GM12878 (cell line): ENCODE measurements around the gene HTT-AS. TPM values are rescaled to one million over a fixed set of nuclear protein-coding genes. Genes with fewer than 3 reads are reported as not detected.

ENCODE experiments used
- ATAC-seq: fragments of 200-7000 bp; cut with Tn5 transposase; 3 replicates; pipeline ENCODE4 v1.9.1; 2020; ENCODE audit warnings: mild to moderate bottlenecking, moderate library complexity
- BruUV-seq: library from RNA; stranded (reverse); fragments of 400-500 nt; replicated peaks from 2 replicates; lab custom pipeline; 2021; lab: Mats Ljungman, UMichigan
- CTCF ChIA-PET: fragments of 300-600 bp; sonication (Branson Sonifier 250); formaldehyde crosslinking; extraction: SDS; loops from one replicate; lab custom pipeline; 2021; ENCODE audit warnings: inconsistent platforms; lab: Yijun Ruan, JAX
- POLR2A ChIA-PET: fragments of 350-600 bp; formaldehyde crosslinking; extraction: SDS; loops from one replicate; lab custom pipeline; 2021; ENCODE audit warnings: inconsistent platforms; lab: Charles Lee
- RAD21 ChIA-PET: fragments of 300-600 bp; sonication (Branson Sonifier 250); formaldehyde crosslinking; loops from one replicate; lab custom pipeline; 2023; ENCODE audit warnings: antibody characterized with exemption; ENCODE audit not compliant: unreplicated experiment; lab: Charles Lee
- SMC1A ChIA-PET: fragments of 300-600 bp; sonication (Branson Sonifier 250); formaldehyde crosslinking; loops from one replicate; lab custom pipeline; 2023; ENCODE audit not compliant: unreplicated experiment, uncharacterized antibody; lab: Charles Lee
- DNase-seq: peaks from one replicate; pipeline ENCODE4 v3.0.0-alpha.2; 2011; ENCODE audit warnings: low read depth, low spot score
- FAIRE-seq: peaks from 3 replicates; lab custom pipeline; 2011; peaks lifted over from hg19 to GRCh38; lab: Jason Lieb, UNC
- H2AFZ ChIP-seq: 2 replicates; pipeline ENCODE4 v1.6.0; 2011; ENCODE audit warnings: low read depth, low read length, control low read depth; ENCODE audit not compliant: control insufficient read depth
- H3K27ac ChIP-seq: 2 replicates; pipeline ENCODE4 v1.5.1; 2011; ENCODE audit warnings: control low read depth; ENCODE audit not compliant: control insufficient read depth, insufficient read depth
- H3K27me3 ChIP-seq, 2 experiments: replicated peaks in 1 of 2; 2 replicates each; pipeline versions ENCODE4 v1.6.0 to v1.6.1; 2011; ENCODE audit warnings: low read length in 1 of 2; ENCODE audit not compliant: control insufficient read depth in 2 of 2, insufficient read depth in 2 of 2
- H3K36me3 ChIP-seq, 2 experiments: 2 replicates each; pipeline ENCODE4 v1.5.1; 2011; ENCODE audit warnings: low read length in 1 of 2; ENCODE audit not compliant: control insufficient read depth in 2 of 2, insufficient read depth in 2 of 2
- H3K4me1 ChIP-seq: 2 replicates; pipeline ENCODE4 v1.6.1; 2011; ENCODE audit warnings: mild to moderate bottlenecking, low read length, moderate library complexity, mixed read lengths; ENCODE audit not compliant: control insufficient read depth, insufficient read depth
- H3K4me2 ChIP-seq: 2 replicates; pipeline ENCODE4 v1.6.0; 2011; ENCODE audit warnings: control low read depth; ENCODE audit not compliant: control insufficient read depth, insufficient read depth
- H3K4me3 ChIP-seq: fragments of 200-600 bp; sonication (generic); 2 replicates; pipeline ENCODE4 v1.5.1; 2016
- H3K79me2 ChIP-seq: 2 replicates; pipeline ENCODE4 v1.6.0; 2011; ENCODE audit warnings: low read length; ENCODE audit not compliant: control insufficient read depth, insufficient read depth
- H3K9ac ChIP-seq: 2 replicates; pipeline ENCODE4 v1.8.0; 2011; ENCODE audit warnings: low read length, control low read depth, mixed read lengths; ENCODE audit not compliant: control insufficient read depth, insufficient read depth
- H3K9me3 ChIP-seq: replicated peaks from 3 replicates; pipeline ENCODE4 v1.5.1; 2011; ENCODE audit warnings: mild to moderate bottlenecking, low read length; ENCODE audit not compliant: control insufficient read depth, insufficient read depth
- H4K20me1 ChIP-seq: 2 replicates; pipeline ENCODE4 v1.6.0; 2011; ENCODE audit not compliant: control insufficient read depth, insufficient read depth
- EED ChIP-seq: sonication (generic); IDR thresholded peaks from 2 replicates; pipeline ENCODE4 v1.6.1; 2016; ENCODE audit warnings: antibody characterized with exemption, low read depth
- GABPA ChIP-seq: IDR thresholded peaks from 2 replicates; pipeline ENCODE4 v1.6.1; 2014; ENCODE audit warnings: antibody characterized with exemption, low read depth, mild to moderate bottlenecking, inconsistent platforms
- GATAD2B ChIP-seq: fragments of 450-650 bp; conservative IDR thresholded peaks from 2 replicates; pipeline ENCODE4 v1.6.1; 2017; ENCODE audit warnings: low read depth, mild to moderate bottlenecking, moderate library complexity
- HCFC1 ChIP-seq: fragments of 150-350 bp; IDR thresholded peaks from 2 replicates; pipeline ENCODE4 v1.6.1; 2014; ENCODE audit warnings: low read length
- HDAC2 ChIP-seq: fragments of 200-600 bp; sonication (generic); IDR thresholded peaks from 2 replicates; pipeline ENCODE4 v1.6.1; 2017
- POLR2A ChIP-seq: IDR thresholded peaks from 2 replicates; pipeline ENCODE4 v1.6.1; 2011; ENCODE audit warnings: low read depth, mild to moderate bottlenecking, low read length
- POU2F2 ChIP-seq: IDR thresholded peaks from 3 replicates; pipeline ENCODE4 v1.6.1; 2011; ENCODE audit warnings: low read depth, mild to moderate bottlenecking, low read length, borderline replicate concordance
- SREBF1 ChIP-seq: IDR thresholded peaks from 2 replicates; pipeline ENCODE4 v1.6.1; 2012; ENCODE audit warnings: mild to moderate bottlenecking, low read length
- SUPT20H ChIP-seq: IDR thresholded peaks from 2 replicates; pipeline ENCODE4 v1.6.1; 2011; ENCODE audit warnings: low read depth, mild to moderate bottlenecking, low read length, moderate library complexity, borderline replicate concordance; ENCODE audit not compliant: control insufficient read depth
- TARDBP ChIP-seq: IDR thresholded peaks from 2 replicates; pipeline ENCODE4 v1.6.1; 2016; ENCODE audit warnings: borderline replicate concordance
- TCF7 ChIP-seq: IDR thresholded peaks from 2 replicates; pipeline ENCODE4 v1.6.1; 2014; ENCODE audit warnings: antibody characterized with exemption, borderline replicate concordance
- ZBTB4 ChIP-seq: fragments of 450-650 bp; formaldehyde crosslinking; IDR thresholded peaks from 2 replicates; pipeline ENCODE4 v1.4.0; 2022; ENCODE audit warnings: mild to moderate bottlenecking, moderate library complexity
- ZNF687 ChIP-seq: fragments of 450-650 bp; IDR thresholded peaks from 2 replicates; pipeline ENCODE4 v1.6.1; 2017; ENCODE audit warnings: mild to moderate bottlenecking, moderate library complexity
- WGBS: methylation state at CpG from one replicate; pipeline ENCODE4 v1.1.6; 2016; ENCODE audit warnings: low lambda C conversion rate; ENCODE audit not compliant: insufficient replicate concordance, insufficient coverage; ENCODE audit errors: missing lambda C conversion rate; 5-methylcytosine and 5-hydroxymethylcytosine counted together
- in situ Hi-C: fragments of 300-500 bp; cut with MboI; formaldehyde crosslinking; loops from 9 replicates; pipeline ENCODE4 v1.14.3; 2018; ENCODE audit warnings: mixed read lengths
- intact Hi-C: fragments of 100-400 bp; cut with micrococcal nuclease; formaldehyde crosslinking; loops from one replicate; pipeline ENCODE4 v1.14.2; 2022; ENCODE audit not compliant: unreplicated experiment
- polyA plus RNA-seq, 11 experiments: library from polyadenylated mRNA; depleted of rRNA in 4 of 11; unstranded in 6 of 11; stranded (reverse) in 5 of 11; fragments of >200 nt; fragmentation: Nextera tagmentation in 4 of 11; fragmentation: Illumina TruSeq in 1 of 11; extraction: Ambion mirVana in 4 of 11; extraction: Trizol in 1 of 11; gene quantifications; 1 replicate in 1 of 11; 2 replicates in 10 of 11; pipeline versions ENCODE4 v1.2.1 to v1.2.3, GENCODE V29; 2011 to 2016; ENCODE audit warnings: inconsistent platforms in 2 of 11, missing spikeins in 2 of 11, low read depth in 1 of 11
- total RNA-seq, 4 experiments: library from RNA; depleted of rRNA in 3 of 4; stranded (reverse); fragments of >200 nt in 3 of 4; fragmentation: Illumina TruSeq in 1 of 4; extraction: Trizol in 1 of 4; gene quantifications; 2 replicates each; pipeline versions ENCODE4 v1.2.1 to v1.2.3, GENCODE V29; 2013 to 2021
- TF ChIP-seq, protein P1 (sequence below): IDR thresholded peaks from 2 replicates; pipeline ENCODE4 v1.6.1; 2012; ENCODE audit warnings: low read depth, low read length, improper control_type of control experiment

Gene HTT-AS
- total and polyA plus RNA-seq, 10 of the 15 experiments (the other 5 are each of a cell fraction or from before 2014, with no cell fraction given), result not detected

DNA sequence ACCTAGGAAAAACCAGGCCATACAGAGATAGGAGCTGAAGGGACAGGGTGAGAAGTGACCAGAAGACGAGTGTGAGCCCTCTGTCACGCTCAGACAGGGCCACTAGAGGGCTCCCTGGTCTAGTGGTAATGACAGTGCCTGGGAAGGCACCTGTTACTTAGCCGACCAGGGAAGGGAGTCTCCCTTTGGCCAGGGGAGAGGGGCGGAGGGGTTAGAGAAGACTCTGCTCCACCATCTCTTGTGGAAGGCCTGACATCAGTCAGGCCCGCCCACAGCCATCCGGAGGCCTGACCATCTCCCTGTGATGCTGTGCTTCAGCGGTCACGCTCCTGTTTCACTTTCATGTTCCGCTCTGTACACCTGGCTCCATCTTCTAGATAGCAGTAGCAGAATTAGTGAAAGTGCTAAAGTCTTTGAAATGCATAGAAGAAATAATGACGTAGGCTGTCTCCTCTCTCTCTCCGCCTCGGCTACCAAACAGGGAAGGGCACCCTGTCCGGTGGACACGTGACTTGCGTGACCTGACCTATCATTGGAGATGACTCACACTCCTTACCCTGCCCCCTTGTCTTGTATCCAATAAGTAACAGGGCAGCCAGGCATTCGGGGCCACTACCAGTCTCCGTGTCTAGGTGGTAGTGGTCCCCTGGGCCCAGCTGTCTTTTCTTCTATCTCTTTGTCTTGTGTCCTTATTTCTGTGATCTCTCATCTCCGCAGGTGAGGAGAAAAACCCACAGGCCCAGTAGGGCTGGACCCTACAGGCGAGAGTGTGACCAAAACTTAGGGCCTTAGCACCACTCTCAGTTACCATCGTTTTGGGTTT lies 26.7 kb downstream of the HTT-AS start (continued):
- TF ChIP-seq POU2F2, result peak; percentile 27; the same call in 1 of the 3 replicates
- TF ChIP-seq POLR2A, result peak; percentile 51; the same call in 1 of the 2 replicates
- TF ChIP-seq GATAD2B, result peak; percentile 24; the same call in 1 of the 2 replicates
- no peak; the same call in 1 of the 2 replicates for TF ChIP-seq TARDBP
- 0 out of 2 replicates have a peak, but pooled peaks have one; percentile 13 for TF ChIP-seq HCFC1
- TF ChIP-seq SREBF1, result no peak
- TF ChIP-seq SUPT20H, result no peak
- TF ChIP-seq GABPA, result no peak
- no peak; the same call in 1 of the 2 replicates for TF ChIP-seq TCF7
- no peak for TF ChIP-seq HDAC2
- peak; percentile 91 for TF ChIP-seq EED
- TF ChIP-seq, all 136 proteins: peak for 53

DNA sequence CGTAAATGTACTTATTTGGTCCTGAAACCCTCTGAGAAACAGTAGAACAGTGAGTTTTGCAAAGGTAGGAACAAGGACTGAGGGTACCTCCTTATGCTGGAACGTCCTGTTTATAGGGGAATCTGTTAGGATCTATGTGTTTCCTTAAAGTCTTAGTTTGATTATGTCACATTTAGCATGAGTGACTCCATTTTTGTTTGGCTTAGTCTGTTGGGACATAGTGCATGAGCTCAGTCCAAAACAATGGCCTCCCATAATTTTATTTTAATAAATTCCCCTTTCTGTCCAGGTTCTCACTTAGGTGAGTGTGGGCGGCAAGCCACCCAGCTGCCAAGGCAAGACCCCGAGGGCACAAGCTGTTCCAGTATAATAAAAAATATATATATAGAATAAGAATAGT lies 27.7 kb downstream of the HTT-AS start:
- BruUV-seq, result no TSS peak
- ChIA-PET POLR2A (interaction anchor here (0.6 to 2.1 kb wide), 3 partner anchors 27 to 322 kb away, joined by 6 to 7 read pairs (median 6); partner anchors contain the start of genes HTT and HTT-AS), CTCF (interaction anchor here (0.6 to 4.3 kb wide), 17 partner anchors 9 to 433 kb away, joined by 3 to 17 read pairs (median 4); no protein-coding TSS in a partner anchor), RAD21 (interaction anchor here (0.6 to 2.4 kb wide), 9 partner anchors 9 to 300 kb away, joined by 3 to 7 read pairs (median 4); no protein-coding TSS in a partner anchor), SMC1A (interaction anchor here (0.7 to 3.7 kb wide), 7 partner anchors 9 to 76 kb away, joined by 3 to 11 read pairs (median 4); no protein-coding TSS in a partner anchor)
- Histone ChIP-seq H3K9me3 (peaks cover 8% of the 10 kb centered on the region), H3K27me3 (no peaks in the 10 kb centered on the region), H3K27ac (peak overlapping the region; percentile 70), H3K4me3 (no peak overlapping the region; the same call in 1 of the 2 replicates), H2AFZ (no peak overlapping the region), H3K4me1 (peaks cover 48% of the 10 kb centered on the region), H3K36me3 (no peaks in the 10 kb centered on the region; a peak in 1 of 4 replicates), H3K9ac (no peak overlapping the region), H3K4me2 (no peak overlapping the region), H4K20me1 (no peaks in the 10 kb centered on the region), H3K79me2 (peaks cover 9% of the 10 kb centered on the region)
- no peak for DNase-seq
- intact Hi-C loops, result loop anchor here (1.0 to 10.0 kb wide), 4 partner anchors 31 to 282 kb away; no protein-coding TSS in a partner anchor
- 84% methylated on average over 4 of the region's 4 CpGs for WGBS
- in situ Hi-C loops, result loop anchor here (5.0 kb wide), 1 partner anchor 36 kb away; no protein-coding TSS in a partner anchor
- no peak for FAIRE-seq
- ATAC-seq, result no peak
- TF ChIP-seq ZBTB4 (CRISPR knock-in tag) (peak; percentile 23; the same call in 1 of the 2 replicates), ZNF687 (peak; percentile 65; the same call in 1 of the 2 replicates)
- TF ChIP-seq, protein P1, sequence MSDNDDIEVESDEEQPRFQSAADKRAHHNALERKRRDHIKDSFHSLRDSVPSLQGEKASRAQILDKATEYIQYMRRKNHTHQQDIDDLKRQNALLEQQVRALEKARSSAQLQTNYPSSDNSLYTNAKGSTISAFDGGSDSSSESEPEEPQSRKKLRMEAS, result no peak
